ENCODE results near the gene ZYG11A. TPM values are rescaled to one million over a fixed set of nuclear protein-coding genes. Genes with fewer than 3 reads are reported as not detected.
A peak's percentile ranks its signal among the peaks of the same experiment; 100 is the strongest.

ZYG11A gene
- total and polyA plus RNA-seq, 8 donors: not detected

DNA sequence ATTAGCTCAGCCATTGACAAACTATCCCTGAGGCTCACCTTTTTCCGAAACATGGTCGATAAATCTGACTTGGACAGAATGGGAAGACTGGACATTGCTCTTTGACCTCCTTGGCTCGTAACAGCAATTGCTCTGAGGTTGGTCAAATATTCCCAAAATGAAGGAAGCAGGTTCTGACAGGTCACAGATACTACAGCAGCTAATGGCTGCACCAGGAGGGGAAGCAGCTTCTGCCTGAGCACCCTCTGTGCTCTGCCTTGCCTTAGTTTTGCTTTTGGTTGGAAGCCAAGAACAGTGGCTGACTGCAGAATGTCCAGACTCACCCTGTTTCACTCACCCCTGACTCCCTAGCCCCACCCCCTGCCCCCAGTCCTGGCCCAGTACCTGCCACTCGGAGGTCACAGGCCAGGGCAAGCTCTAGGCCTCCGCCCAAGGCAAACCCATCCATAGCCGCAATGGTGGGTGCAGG is 63.6 kb downstream of the ZYG11A start:
- intact Hi-C loops (cut with DNase I): no loop called here
- H3K27me3 ChIP-seq: no peaks in the 10 kb centered on the region

DNA sequence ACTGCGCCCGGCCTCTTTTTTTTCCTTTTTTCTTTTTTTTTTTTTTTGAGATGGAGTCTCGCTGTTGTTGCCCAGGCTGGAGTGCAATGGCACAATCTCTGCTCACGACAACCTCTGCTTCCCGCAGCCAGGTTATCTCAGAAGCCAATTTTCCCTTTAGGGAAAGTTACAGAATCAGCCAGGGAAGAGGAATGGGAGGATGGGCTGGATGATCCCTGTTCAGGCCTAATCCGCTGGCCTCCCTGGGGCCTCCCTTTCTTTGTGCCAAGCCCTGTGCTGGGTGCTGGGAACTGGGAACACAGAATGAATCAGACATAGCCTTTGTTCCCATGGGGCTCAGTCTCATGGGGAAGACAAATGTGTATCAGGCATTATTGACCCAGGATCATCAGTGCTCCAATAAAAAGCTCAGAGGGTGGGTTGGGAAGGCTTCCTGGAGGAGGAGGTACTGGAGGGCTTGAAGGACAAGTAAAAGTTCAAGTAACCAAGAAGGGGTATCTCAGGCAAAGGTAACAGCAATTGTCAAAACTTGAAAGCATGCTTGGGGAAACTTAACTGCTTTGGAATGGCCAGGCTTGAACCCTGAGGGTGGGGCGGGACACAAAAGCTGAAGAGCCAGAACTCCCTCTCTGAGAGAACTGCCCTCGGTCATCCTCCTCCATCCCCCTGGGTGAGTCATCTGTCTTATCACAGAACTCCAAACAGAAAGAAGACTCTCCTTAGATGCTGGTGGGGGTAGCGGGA is 64.7 kb downstream of the ZYG11A start:
- TF ChIP-seq, protein P1, sequence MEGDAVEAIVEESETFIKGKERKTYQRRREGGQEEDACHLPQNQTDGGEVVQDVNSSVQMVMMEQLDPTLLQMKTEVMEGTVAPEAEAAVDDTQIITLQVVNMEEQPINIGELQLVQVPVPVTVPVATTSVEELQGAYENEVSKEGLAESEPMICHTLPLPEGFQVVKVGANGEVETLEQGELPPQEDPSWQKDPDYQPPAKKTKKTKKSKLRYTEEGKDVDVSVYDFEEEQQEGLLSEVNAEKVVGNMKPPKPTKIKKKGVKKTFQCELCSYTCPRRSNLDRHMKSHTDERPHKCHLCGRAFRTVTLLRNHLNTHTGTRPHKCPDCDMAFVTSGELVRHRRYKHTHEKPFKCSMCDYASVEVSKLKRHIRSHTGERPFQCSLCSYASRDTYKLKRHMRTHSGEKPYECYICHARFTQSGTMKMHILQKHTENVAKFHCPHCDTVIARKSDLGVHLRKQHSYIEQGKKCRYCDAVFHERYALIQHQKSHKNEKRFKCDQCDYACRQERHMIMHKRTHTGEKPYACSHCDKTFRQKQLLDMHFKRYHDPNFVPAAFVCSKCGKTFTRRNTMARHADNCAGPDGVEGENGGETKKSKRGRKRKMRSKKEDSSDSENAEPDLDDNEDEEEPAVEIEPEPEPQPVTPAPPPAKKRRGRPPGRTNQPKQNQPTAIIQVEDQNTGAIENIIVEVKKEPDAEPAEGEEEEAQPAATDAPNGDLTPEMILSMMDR (IDR thresholded peaks at IDR 0.05): no peak
- Histone ChIP-seq H3K27ac (no peak overlapping the region), H3K4me3 (no peak overlapping the region), H3K4me1 (no peaks in the 10 kb centered on the region), H3K9me3 (no peaks in the 10 kb centered on the region), H3K36me3 (peaks cover 0 to 10% (median 0%) of the 10 kb centered on the region in 3 donors), H3K27me3 (no peaks in the 10 kb centered on the region)
- FAIRE-seq (no peak), DNase-seq (no peak), ATAC-seq (no peak)
- intact Hi-C loops (cut with DNase I): no loop called here
- 93 to 97% methylated on average over 9 of the region's 9 CpGs for WGBS, 2 donors

More for the DNA sequence above, 63.6 kb downstream of the ZYG11A start:
- Histone ChIP-seq H3K4me1 (no peaks in the 10 kb centered on the region), H3K36me3 (peaks cover 0 to 10% (median 0%) of the 10 kb centered on the region in 3 donors), H3K4me3 (no peak overlapping the region), H3K9me3 (no peaks in the 10 kb centered on the region), H3K27ac (no peak overlapping the region)
- FAIRE-seq (no peak), DNase-seq (no peak), ATAC-seq (peak in 1 of 4 donors; percentile 34)
- TF ChIP-seq, protein P1 (IDR thresholded peaks at IDR 0.05): no peak
- WGBS, 2 donors: 92 to 94% methylated on average over 6 of the region's 6 CpGs

DNA sequence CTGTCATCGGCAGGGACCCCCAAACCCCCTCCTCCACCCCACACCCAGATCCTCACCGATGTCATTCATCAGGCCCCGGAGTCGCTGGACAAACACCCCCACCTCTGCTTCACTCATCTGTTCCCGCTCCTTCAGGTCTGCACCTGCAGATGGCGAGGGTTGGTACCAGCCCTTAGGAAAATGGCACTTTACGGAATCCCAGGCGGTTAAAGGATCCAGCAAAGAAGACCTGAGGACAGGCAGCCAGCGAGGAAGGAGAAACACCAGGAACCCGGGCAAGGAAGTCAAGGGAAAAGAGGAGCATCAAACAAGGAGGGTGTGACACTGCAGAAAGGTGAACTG is 65.2 kb downstream of the ZYG11A start:
- ATAC-seq: no peak
- Histone ChIP-seq H3K27ac (no peak overlapping the region), H3K9me3 (no peaks in the 10 kb centered on the region), H3K27me3 (no peaks in the 10 kb centered on the region), H3K4me3 (no peak overlapping the region), H3K4me1 (no peaks in the 10 kb centered on the region), H3K36me3 (peaks cover 0 to 10% (median 0%) of the 10 kb centered on the region in 3 donors)
- no peak for FAIRE-seq
- TF ChIP-seq, protein P1 (IDR thresholded peaks at IDR 0.05): no peak
- intact Hi-C loops (cut with DNase I): no loop called here
- no peak for DNase-seq
- 92% methylated on average over 10 of the region's 10 CpGs for WGBS, 2 donors

DNA sequence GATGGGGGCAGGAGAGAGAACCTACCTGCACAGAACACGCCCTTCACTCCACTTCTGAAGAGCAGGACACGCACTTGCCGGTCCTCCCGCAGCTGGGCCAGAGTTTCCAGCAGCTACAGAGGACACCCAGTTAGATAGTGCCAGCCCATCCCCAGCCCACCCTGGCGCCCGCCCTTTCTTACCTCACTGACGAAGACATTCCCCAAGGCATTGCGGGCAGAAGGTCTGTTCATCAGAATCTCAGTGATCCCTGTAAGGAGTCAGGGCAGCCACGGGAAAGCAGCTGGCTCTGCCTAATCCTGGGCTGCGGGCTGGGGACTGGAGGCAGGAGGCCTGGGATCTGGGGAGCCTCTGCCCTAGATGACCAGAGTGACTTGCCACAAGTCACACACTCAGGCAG is 69.0 kb downstream of the ZYG11A start:
- peaks cover 0 to 6% (median 0%) of the 10 kb centered on the region in 3 donors for H3K36me3 ChIP-seq
- DNase-seq (no peak), FAIRE-seq (no peak), ATAC-seq (no peak)
- no peaks in the 10 kb centered on the region for H3K4me1 ChIP-seq
- intact Hi-C loops (cut with DNase I): loop anchor here in 1 of 3 donors (10.0 kb wide), 1 partner anchor 273 kb away; no protein-coding TSS in a partner anchor
- no peak overlapping the region for H3K4me3 ChIP-seq
- H3K27me3 ChIP-seq: no peaks in the 10 kb centered on the region
- H3K9me3 ChIP-seq: no peaks in the 10 kb centered on the region
- no peak overlapping the region for H3K27ac ChIP-seq
- TF ChIP-seq, protein P1 (IDR thresholded peaks at IDR 0.05): no peak
- 93 to 95% methylated on average over 10 of the region's 10 CpGs for WGBS, 2 donors

DNA sequence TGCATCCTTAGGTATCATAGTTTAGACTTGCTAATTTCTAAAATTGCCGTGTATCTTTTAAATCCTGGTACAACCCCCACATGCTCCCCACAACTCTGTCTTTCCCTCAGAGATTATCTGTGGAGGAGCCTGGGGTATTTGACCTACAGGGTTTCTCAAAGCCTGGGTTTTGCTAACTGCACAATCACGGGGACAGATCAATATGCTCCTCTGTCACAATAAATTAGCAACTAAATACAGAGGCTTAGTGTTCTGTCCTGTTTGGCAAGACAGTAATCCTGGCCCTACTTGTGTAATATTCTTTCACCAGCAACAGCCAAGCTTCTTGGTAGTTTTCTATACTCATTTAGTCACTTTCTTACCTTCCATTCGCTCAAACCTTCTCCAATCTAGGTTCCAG is 70.5 kb downstream of the ZYG11A start:
- DNase-seq (no peak), FAIRE-seq (no peak), ATAC-seq (no peak)
- TF ChIP-seq, protein P1 (IDR thresholded peaks at IDR 0.05): no peak
- intact Hi-C loops (cut with DNase I): loop anchor here in 1 of 3 donors (10.0 kb wide), 1 partner anchor 272 kb away; no protein-coding TSS in a partner anchor
- 76 to 78% methylated on average over 3 of the region's 3 CpGs for WGBS, 2 donors
- Histone ChIP-seq H3K27me3 (no peaks in the 10 kb centered on the region), H3K4me3 (no peak overlapping the region), H3K36me3 (peaks cover 0 to 5% (median 0%) of the 10 kb centered on the region in 3 donors), H3K27ac (no peak overlapping the region), H3K9me3 (no peaks in the 10 kb centered on the region), H3K4me1 (no peaks in the 10 kb centered on the region)
